Measurements from ENCODE around the gene TSHZ3. TPM values are rescaled to one million over a fixed set of nuclear protein-coding genes. Genes with fewer than 3 reads are reported as not detected.

TSHZ3 gene
- total and polyA plus RNA-seq, 2 donors: 0.28 to 1.1 TPM

DNA sequence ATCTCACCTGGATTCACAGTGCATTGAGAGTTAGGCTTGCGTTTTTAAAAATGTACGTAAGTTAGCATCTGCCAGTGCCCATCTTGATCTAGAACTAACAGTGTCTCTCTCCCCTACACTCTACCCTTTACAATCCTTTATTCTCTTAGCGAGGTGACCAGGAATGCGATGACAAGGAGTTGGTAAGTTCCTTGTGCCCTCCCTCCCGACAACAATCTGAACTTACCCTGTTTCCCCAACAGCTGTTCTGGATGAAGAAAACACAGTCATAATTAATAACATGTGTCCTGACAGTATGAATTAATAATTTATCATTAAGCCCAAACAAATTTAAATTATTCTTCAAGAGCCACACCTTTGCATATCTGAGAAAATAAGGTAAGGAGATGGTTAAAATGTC lies 6.3 kb downstream of the TSHZ3 start:
- Histone ChIP-seq H3K4me3 (ENCODE audit: low read length in 2 of 2) (no peak overlapping the region), H3K27ac (ENCODE audit: low read depth in 1 of 2, low read length in 1 of 2) (no peak overlapping the region), H3K27me3 (ENCODE audit: control insufficient read depth in 2 of 2, insufficient read depth in 1 of 2, low read length in 1 of 2) (peaks cover 33 to 50% of the 10 kb centered on the region in 2 donors), H3K4me1 (ENCODE audit: control insufficient read depth in 2 of 2, insufficient read depth in 2 of 2, low read length in 2 of 2) (peaks cover 13 to 17% of the 10 kb centered on the region in 2 donors), H3K9me3 (ENCODE audit: control insufficient read depth in 2 of 2, insufficient read depth in 1 of 2, low read length in 1 of 2) (no peaks in the 10 kb centered on the region), H3K36me3 (ENCODE audit: control insufficient read depth in 2 of 2, insufficient read depth in 2 of 2, low read length in 1 of 2) (no peaks in the 10 kb centered on the region)
- no peak for DNase-seq (ENCODE audit: low read depth in 6 of 9, low spot score in 9 of 9)
- WGBS: 97% methylated on average over 5 of the region's 5 CpGs

DNA sequence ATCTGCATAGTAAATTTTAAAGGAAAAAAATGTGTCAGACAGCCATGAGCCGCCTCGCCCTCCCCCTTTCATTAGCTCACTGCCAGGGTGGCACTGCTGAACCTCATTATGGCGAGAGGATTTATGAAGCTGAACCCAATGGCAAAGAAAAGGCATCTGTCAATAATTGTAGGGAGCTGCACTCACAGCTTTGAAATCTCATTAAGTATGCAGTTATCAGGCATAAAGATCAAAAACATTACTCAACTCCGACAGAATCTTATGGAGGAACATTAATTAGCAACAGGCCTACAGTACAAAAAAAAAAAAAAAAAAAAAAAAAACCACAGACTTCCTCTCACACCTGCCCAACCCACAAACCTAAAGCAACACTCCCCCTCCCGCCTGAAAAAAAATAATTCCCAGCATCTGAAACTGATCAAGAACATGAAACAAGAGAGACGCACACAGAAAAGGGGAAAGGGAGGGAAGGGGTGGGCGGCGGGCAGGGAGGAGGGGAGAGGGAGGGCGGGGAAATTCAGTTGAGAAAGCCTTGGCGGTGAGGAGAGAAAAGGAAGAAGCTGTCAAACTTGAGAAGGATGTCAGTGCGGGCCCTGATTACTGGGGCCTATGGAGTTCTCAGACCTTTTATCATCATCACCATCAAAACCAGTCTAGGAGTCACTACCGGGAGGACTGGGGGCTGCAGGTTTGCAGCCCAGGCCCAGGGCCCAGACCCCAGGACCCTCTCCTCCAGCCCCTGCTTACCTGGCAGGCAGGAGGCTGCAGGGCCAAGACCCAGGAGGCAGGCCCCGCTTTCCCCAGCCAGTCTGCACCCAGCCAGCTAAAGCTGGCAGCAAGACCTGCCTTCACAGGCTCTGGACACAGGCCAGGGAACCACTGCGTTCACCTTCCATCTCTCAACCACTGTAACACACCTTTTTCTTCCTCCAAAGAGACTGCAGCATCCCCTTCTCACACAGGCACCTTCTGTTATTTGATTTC lies 8.9 kb downstream of the TSHZ3 start:
- no peak overlapping the region for H3K4me3 ChIP-seq (ENCODE audit: low read length in 2 of 2)
- H3K9me3 ChIP-seq (ENCODE audit: control insufficient read depth in 2 of 2, insufficient read depth in 1 of 2, low read length in 1 of 2): no peaks in the 10 kb centered on the region
- no peak overlapping the region for H3K27ac ChIP-seq (ENCODE audit: low read depth in 1 of 2, low read length in 1 of 2)
- H3K36me3 ChIP-seq (ENCODE audit: control insufficient read depth in 2 of 2, insufficient read depth in 2 of 2, low read length in 1 of 2): no peaks in the 10 kb centered on the region
- H3K27me3 ChIP-seq (ENCODE audit: control insufficient read depth in 2 of 2, insufficient read depth in 1 of 2, low read length in 1 of 2): peaks cover 9 to 30% of the 10 kb centered on the region in 2 donors
- peak in 4 of 9 donors; percentile 22 to 70 (median 29) for DNase-seq (ENCODE audit: low read depth in 6 of 9, low spot score in 9 of 9)
- H3K4me1 ChIP-seq (ENCODE audit: control insufficient read depth in 2 of 2, insufficient read depth in 2 of 2, low read length in 2 of 2): peaks cover 13 to 17% of the 10 kb centered on the region in 2 donors
- 6% methylated on average over 14 of the region's 14 CpGs for whole genome bisulfite sequencing

DNA sequence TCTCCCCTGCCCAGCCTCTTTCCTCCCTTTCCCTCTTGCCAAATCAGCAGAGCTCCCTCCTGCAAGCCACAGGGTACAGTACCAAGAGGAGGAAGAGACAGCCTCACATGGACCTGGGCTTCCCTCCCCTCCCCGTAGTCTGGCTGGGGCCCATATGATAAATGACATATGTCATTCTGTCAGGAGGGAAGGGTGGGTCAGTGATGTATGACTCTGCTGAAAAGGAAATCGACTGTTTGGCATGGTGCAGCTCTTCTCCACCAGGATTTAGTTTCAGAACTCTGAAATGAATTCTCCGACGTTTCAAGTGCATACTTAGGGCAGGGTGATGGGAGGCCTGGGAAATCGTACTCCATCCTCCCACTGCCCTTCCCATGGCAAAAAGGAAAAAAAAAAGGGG lies 9.8 kb downstream of the TSHZ3 start:
- Histone ChIP-seq H3K27ac (ENCODE audit: low read depth in 1 of 2, low read length in 1 of 2) (no peak overlapping the region), H3K4me3 (ENCODE audit: low read length in 2 of 2) (no peak overlapping the region), H3K36me3 (ENCODE audit: control insufficient read depth in 2 of 2, insufficient read depth in 2 of 2, low read length in 1 of 2) (no peaks in the 10 kb centered on the region), H3K9me3 (ENCODE audit: control insufficient read depth in 2 of 2, insufficient read depth in 1 of 2, low read length in 1 of 2) (no peaks in the 10 kb centered on the region), H3K4me1 (ENCODE audit: control insufficient read depth in 2 of 2, insufficient read depth in 2 of 2, low read length in 2 of 2) (peaks cover 13 to 17% of the 10 kb centered on the region in 2 donors), H3K27me3 (ENCODE audit: control insufficient read depth in 2 of 2, insufficient read depth in 1 of 2, low read length in 1 of 2) (peaks cover 4 to 25% of the 10 kb centered on the region in 2 donors)
- WGBS: 5% methylated on average over 5 of the region's 5 CpGs
- DNase-seq (ENCODE audit: low read depth in 6 of 9, low spot score in 9 of 9): no peak

DNA sequence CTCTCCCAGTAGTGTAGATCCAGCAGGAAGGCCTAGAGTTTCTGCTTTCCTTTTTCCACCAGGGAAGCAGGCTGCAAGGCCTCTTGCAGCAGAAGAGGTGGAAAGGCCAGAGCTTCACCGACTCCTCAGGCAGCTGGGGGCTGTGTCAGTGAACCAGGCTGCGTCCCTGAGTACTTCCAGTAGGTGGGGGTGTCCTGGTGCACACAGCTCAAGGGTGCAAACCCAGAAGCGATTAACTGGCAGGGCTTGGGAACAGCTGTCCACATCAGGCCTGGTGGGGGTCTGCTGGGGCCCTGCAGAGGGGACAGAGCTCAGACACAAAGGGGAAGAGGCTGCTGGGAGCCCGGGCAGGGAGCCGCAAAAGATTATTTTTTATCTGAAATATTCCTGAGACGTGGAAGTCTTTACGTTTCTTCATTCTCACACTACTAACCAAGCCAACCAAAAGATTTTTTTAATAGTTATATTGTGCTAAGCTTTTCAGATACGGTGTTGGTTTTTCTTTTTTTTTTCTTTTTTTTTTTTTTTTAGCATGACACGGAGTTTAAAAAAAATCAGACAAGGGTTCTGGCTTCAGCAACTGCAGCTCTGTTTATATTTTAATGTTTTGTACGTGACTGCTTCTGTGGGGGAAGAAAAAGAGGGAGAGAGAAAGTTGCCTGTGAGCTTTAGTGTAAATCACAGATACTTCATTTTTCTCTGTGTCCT lies 11.0 kb downstream of the TSHZ3 start:
- H3K27ac ChIP-seq (ENCODE audit: low read depth in 1 of 2, low read length in 1 of 2): no peak overlapping the region
- 41% methylated on average over 10 of the region's 10 CpGs for WGBS
- DNase-seq (ENCODE audit: low read depth in 6 of 9, low spot score in 9 of 9): peak in 1 of 9 donors; percentile 39
- no peaks in the 10 kb centered on the region for H3K9me3 ChIP-seq (ENCODE audit: control insufficient read depth in 2 of 2, insufficient read depth in 1 of 2, low read length in 1 of 2)
- H3K4me1 ChIP-seq (ENCODE audit: control insufficient read depth in 2 of 2, insufficient read depth in 2 of 2, low read length in 2 of 2): peaks cover 13 to 17% of the 10 kb centered on the region in 2 donors
- H3K27me3 ChIP-seq (ENCODE audit: control insufficient read depth in 2 of 2, insufficient read depth in 1 of 2, low read length in 1 of 2): peaks cover 0 to 23% of the 10 kb centered on the region in 2 donors
- no peak overlapping the region for H3K4me3 ChIP-seq (ENCODE audit: low read length in 2 of 2)
- no peaks in the 10 kb centered on the region for H3K36me3 ChIP-seq (ENCODE audit: control insufficient read depth in 2 of 2, insufficient read depth in 2 of 2, low read length in 1 of 2)

DNA sequence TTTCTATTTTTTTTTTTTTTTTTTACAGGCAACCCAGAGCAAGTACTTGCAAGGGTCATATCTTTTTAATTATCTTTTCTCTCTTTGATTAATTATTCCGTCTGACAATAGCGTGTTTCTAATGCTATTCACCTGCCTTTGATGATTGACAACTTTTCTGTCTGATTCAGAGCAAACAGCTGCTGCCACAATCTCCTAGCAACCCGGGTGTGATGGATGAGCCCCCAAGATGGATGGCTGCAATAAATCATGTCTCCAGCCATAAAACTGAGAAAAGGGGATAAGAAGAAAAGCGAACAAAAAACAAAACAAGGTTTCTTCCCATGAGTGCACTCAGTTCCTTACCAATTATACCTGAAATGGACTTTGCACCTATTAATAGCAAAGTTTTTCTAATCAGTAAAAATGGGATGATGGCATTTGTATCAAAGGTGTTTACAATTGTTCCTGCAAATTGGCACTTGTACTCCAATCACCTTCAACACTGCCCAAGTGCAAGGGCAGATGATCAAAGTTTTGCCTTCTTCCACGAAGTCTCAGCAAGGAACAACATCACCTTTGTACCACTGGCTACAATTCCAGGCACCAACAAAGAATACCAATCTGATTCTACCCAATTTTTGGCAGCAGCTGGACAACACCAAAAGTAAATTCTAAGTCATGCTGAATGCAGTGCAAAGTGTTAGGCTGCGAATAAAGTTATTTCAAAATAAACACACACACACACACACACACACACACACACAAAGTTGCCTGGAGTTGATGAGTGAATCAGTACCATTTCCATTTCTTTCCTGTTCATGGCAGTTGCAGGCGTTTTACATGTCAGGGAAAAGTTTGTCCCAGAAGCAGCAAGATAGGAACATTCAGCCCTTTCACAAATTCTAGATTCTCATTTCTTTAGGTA lies 12.0 kb downstream of the TSHZ3 start:
- WGBS: 94% methylated on average over 7 of the region's 7 CpGs
- no peak overlapping the region for H3K27ac ChIP-seq (ENCODE audit: low read depth in 1 of 2, low read length in 1 of 2)
- DNase-seq (ENCODE audit: low read depth in 6 of 9, low spot score in 9 of 9): no peak

DNA sequence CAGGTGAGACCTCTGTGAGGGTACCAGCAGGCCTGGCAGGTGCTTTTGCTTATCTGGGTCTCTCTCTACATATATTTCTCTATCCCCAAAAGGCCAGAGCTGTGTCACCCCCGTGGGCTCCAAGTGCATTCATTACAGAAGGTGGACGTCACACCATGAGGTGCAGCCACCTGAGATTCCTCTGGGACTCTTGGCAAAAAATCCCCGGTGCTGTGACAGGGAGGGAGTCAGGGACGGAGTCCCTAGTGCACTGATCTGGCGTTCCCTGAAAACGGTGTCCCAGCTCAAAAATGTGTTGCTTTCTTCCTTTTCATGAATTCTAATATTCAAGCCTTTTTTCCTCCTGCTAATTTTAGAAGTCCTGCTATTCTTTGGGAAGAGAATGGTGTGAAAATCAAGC lies 13.5 kb downstream of the TSHZ3 start:
- Histone ChIP-seq H3K4me3 (ENCODE audit: low read length in 2 of 2) (no peak overlapping the region), H3K9me3 (ENCODE audit: control insufficient read depth in 2 of 2, insufficient read depth in 1 of 2, low read length in 1 of 2) (no peaks in the 10 kb centered on the region), H3K4me1 (ENCODE audit: control insufficient read depth in 2 of 2, insufficient read depth in 2 of 2, low read length in 2 of 2) (peaks cover 9 to 11% of the 10 kb centered on the region in 2 donors), H3K36me3 (ENCODE audit: control insufficient read depth in 2 of 2, insufficient read depth in 2 of 2, low read length in 1 of 2) (no peaks in the 10 kb centered on the region), H3K27me3 (ENCODE audit: control insufficient read depth in 2 of 2, insufficient read depth in 1 of 2, low read length in 1 of 2) (peaks cover 0 to 21% of the 10 kb centered on the region in 2 donors), H3K27ac (ENCODE audit: low read depth in 1 of 2, low read length in 1 of 2) (no peak overlapping the region)
- no peak for DNase-seq (ENCODE audit: low read depth in 6 of 9, low spot score in 9 of 9)
- 93% methylated on average over 6 of the region's 6 CpGs for WGBS

More for the DNA sequence above, 12.0 kb downstream of the TSHZ3 start:
- Histone ChIP-seq H3K27me3 (ENCODE audit: control insufficient read depth in 2 of 2, insufficient read depth in 1 of 2, low read length in 1 of 2) (peaks cover 0 to 23% of the 10 kb centered on the region in 2 donors), H3K36me3 (ENCODE audit: control insufficient read depth in 2 of 2, insufficient read depth in 2 of 2, low read length in 1 of 2) (no peaks in the 10 kb centered on the region), H3K4me3 (ENCODE audit: low read length in 2 of 2) (no peak overlapping the region), H3K4me1 (ENCODE audit: control insufficient read depth in 2 of 2, insufficient read depth in 2 of 2, low read length in 2 of 2) (peaks cover 13 to 17% of the 10 kb centered on the region in 2 donors), H3K9me3 (ENCODE audit: control insufficient read depth in 2 of 2, insufficient read depth in 1 of 2, low read length in 1 of 2) (no peaks in the 10 kb centered on the region)

DNA sequence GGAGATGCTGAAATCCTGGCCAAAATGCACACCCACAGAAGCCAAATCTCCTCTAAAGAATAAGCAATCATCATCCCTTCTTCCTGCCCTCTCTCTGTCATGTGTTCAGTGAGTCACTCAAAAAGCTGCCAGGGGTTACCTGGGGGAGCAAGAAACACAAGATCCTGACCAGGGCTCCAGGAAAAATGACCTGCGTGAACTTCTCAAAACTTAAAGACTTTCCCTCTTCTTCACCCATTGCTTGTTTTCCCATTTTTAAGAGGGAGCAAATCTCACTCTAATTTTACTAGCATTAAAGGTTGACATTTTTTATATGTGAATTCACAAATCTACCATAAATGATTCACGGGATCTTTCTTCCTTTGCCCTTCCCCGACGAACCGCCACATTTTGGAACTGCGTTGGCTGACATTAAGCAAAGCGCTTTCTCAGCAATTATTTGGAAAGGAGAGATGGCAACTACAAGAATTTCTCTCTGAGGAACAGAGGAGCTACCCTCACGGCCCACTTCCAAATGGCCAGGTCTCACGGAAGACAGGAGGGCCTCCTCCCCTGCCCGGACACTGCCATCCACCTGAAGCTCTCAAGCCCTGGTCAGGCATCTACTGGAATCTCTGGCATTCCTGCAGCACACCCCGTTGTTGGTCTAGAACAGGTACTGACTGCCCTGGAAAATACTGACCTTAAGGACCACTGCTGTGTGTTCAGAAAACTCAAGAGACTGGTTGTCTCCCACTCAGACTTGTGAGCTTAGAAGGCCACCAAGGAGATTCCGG lies 14.2 kb downstream of the TSHZ3 start:
- 93% methylated on average over 12 of the region's 12 CpGs for WGBS
- Histone ChIP-seq H3K4me3 (ENCODE audit: low read length in 2 of 2) (no peak overlapping the region), H3K4me1 (ENCODE audit: control insufficient read depth in 2 of 2, insufficient read depth in 2 of 2, low read length in 2 of 2) (peaks cover 3 to 8% of the 10 kb centered on the region in 2 donors), H3K9me3 (ENCODE audit: control insufficient read depth in 2 of 2, insufficient read depth in 1 of 2, low read length in 1 of 2) (no peaks in the 10 kb centered on the region), H3K36me3 (ENCODE audit: control insufficient read depth in 2 of 2, insufficient read depth in 2 of 2, low read length in 1 of 2) (no peaks in the 10 kb centered on the region), H3K27me3 (ENCODE audit: control insufficient read depth in 2 of 2, insufficient read depth in 1 of 2, low read length in 1 of 2) (peaks cover 0 to 19% of the 10 kb centered on the region in 2 donors), H3K27ac (ENCODE audit: low read depth in 1 of 2, low read length in 1 of 2) (no peak overlapping the region)
- no peak for DNase-seq (ENCODE audit: low read depth in 6 of 9, low spot score in 9 of 9)
